Retinal pigment epithelial cell (primary cell): ENCODE measurements around the gene CTBP2.

Source experiments
- DNase-seq: peaks from one replicate; pipeline ENCODE4 v3.0.0-alpha.2; 2010; ENCODE audit warnings: low read depth
- H3K4me3 ChIP-seq: 2 replicates; pipeline ENCODE4 v1.5.1; 2011; ENCODE audit warnings: mild to moderate bottlenecking, low read length, control low read depth, moderate library complexity
- TF ChIP-seq, protein P1 (sequence below): conservative IDR thresholded peaks from 2 replicates; pipeline ENCODE4 v1.5.1; 2011; ENCODE audit warnings: low read depth, low read length, control low read depth, inconsistent platforms

CTBP2 gene

DNA sequence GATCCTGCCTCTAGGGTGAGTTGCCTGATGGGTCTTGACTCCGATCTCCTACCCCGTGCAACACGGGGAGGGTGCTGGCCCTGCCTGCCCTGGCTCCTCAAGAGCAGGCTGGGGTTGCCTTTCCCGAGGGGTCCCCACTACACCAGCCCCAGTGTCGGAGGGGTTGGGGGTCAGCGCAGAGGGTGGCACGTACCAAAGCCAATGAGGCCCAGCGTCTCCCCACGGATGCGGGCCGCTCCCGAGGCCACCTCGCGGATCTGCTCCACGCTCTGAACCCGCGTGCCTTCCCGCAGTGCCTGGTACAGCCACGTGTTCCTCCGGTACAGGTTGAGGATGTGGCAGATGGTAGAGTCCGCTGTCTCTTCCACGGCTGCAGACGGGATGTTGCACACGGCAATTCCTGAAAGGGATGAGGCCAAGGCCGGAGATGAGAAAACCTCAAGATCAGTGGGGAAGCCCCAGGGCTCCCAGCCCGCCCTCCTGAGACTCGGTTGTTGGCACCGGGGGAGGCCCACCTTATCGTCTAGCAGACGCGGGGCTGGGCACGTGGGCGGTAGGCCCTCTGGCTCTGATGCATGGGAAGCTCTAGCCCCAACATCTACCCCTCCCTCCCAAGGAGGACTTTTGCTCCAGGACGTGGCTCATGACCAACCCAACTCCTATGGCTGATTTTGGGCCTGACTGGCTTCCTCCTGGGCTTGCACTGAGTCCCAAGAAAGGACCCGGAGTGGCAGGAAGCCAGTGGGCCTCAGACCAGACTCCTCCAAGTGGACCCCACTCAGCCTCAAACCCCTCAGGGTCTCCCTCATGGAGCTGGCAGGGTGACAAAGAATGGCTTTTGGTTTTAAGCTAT, 162.4 kb downstream of the CTBP2 start:
- no peak overlapping the region for H3K4me3 ChIP-seq
- no peak for DNase-seq
- TF ChIP-seq, protein P1, sequence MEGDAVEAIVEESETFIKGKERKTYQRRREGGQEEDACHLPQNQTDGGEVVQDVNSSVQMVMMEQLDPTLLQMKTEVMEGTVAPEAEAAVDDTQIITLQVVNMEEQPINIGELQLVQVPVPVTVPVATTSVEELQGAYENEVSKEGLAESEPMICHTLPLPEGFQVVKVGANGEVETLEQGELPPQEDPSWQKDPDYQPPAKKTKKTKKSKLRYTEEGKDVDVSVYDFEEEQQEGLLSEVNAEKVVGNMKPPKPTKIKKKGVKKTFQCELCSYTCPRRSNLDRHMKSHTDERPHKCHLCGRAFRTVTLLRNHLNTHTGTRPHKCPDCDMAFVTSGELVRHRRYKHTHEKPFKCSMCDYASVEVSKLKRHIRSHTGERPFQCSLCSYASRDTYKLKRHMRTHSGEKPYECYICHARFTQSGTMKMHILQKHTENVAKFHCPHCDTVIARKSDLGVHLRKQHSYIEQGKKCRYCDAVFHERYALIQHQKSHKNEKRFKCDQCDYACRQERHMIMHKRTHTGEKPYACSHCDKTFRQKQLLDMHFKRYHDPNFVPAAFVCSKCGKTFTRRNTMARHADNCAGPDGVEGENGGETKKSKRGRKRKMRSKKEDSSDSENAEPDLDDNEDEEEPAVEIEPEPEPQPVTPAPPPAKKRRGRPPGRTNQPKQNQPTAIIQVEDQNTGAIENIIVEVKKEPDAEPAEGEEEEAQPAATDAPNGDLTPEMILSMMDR, result no peak

DNA sequence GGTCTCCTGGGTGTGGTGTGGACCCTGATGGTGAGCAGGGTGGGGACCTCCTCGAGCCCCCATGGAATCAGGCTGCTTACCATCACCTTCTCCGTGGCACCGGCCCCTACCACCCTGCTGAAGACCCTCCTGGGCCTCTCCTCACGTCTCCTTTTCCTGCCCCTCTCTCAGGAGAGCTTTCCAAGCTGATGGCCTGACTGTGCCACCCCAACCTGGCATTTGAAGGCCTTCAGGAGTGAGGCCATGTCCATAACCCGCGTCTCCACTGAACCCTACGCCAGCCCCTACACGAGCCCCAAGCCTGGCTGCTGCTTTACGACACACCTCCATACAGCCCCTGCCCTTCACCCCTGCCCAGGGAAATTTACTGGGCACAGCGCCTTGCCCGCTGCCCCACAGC, 163.1 kb downstream of the CTBP2 start:
- TF ChIP-seq, protein P1, result no peak
- no peak overlapping the region for H3K4me3 ChIP-seq
- DNase-seq, result no peak

- H3K4me3 ChIP-seq, result no peak overlapping the region
- TF ChIP-seq, protein P1, result no peak
- DNase-seq, result no peak
These were observed 163.5 kb downstream of the CTBP2 start for GRCh38 chr10:124996854-124997215.

DNA sequence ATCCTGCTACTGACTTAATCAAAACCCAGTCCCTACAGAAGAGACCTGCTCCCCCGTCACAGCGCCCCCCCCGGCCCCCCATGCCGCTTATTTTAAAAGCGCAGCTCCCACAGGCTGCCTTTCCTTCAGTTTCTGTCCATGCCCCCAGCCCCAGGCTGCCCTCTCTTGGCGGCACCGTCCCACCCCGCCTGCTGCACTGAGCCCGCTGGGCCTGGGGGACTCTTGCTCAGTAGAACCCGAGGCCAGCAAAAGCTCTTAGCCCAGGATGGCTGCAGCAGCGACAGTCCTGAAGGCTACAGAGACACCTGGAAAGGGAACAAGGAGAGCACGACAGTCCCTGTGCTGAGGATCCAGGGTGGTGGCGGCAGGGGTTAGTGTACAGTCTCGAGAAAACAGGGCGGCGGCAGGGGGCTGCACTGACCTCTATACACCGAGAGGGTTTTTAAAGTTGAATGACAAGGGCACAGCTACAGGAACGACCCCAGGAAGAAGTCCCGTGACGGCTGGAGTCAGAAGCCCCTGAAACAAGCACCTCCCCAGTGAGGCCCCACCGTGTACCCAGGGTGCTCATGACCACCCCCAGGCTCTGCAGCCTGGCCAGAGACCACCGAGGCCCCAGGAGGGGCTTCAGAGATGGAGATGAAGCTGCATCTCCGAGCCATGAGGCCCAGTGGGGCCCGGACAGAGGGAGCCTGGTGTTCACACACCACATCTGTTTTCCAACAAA, 164.1 kb downstream of the CTBP2 start:
- TF ChIP-seq, protein P1, result no peak
- H3K4me3 ChIP-seq, result no peak overlapping the region
- no peak for DNase-seq

GRCh38 chr10:124995605-124996004, 164.8 kb downstream of the CTBP2 start:
- TF ChIP-seq, protein P1, result no peak
- DNase-seq, result no peak
- H3K4me3 ChIP-seq, result no peak overlapping the region

DNA sequence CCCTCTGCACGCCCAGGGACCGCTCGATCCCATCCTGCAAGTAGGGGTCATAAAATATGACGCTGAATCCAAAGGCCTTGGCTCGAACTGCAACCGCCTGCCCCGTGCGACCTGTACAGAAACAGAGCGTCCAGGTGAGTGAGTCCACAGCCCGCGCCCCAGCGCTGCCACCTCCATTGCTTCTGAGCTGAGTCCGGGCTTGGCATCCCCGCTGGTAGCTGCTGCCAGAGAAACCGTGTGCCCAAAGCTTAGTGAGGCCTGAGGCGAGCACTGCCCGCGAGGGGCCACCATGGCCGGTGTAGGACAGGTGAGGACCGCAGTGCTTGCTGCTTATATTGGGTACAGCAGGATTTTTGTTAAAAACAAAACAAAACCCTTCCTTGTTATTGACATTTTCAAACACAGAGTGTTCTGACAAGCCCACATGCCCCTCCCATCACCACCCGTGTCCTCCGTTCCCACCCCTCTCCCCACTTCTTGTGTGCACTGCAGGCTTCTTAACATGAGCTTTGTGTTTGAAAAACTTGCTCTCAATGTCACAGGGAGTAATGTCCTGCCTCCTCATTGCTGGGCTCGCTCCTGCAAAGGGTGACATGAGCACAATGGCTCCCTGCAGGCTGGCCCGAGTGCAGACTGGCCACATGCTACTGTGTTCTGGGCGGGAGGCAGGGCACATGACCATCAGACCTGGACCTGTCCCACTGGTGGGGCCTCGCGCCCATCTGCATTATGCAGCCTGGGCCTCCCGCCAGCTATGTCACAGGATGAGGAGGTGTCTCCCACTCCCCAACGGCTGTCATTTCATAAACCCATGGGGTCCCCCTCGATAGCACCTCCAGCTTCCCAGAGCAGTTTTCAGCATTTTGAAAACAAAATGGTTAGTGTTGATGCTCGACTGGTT, 165.5 kb downstream of the CTBP2 start:
- DNase-seq, result no peak

More for the DNA sequence above, 165.5 kb downstream of the CTBP2 start:
- H3K4me3 ChIP-seq, result no peak overlapping the region
- TF ChIP-seq, protein P1, result no peak
